K562 (cell line): ENCODE data around the gene NAA15. TPM values are rescaled to one million over a fixed set of nuclear protein-coding genes. Genes with fewer than 3 reads are reported as not detected.

Source experiments
- ASH1L ChIP-seq: fragments of 450-650 bp; IDR thresholded peaks from 2 replicates; pipeline ENCODE4 v1.6.1; 2018; ENCODE audit warnings: borderline replicate concordance, mild to moderate bottlenecking, low read depth; ENCODE audit not compliant: partially characterized antibody
- CGGBP1 ChIP-seq: fragments of 250-450 bp; sonication (Bioruptor Pico); IDR thresholded peaks from 2 replicates; pipeline ENCODE4 v1.9.0; 2021; ENCODE audit warnings: mild to moderate bottlenecking
- CHD7 ChIP-seq: fragments of 200-600 bp; sonication (generic); IDR thresholded peaks from one replicate; pipeline ENCODE4 v1.6.1; 2012; ENCODE audit warnings: mild to moderate bottlenecking, low read depth, low read length, inconsistent platforms
- PATZ1 ChIP-seq: fragments of 250-450 bp; sonication (Bioruptor Pico); IDR thresholded peaks from 2 replicates; pipeline ENCODE4 v1.5.0; 2020; ENCODE audit warnings: mild to moderate bottlenecking, borderline replicate concordance
- SMAD3 ChIP-seq: fragments of 450-650 bp; formaldehyde crosslinking; conservative IDR thresholded peaks from 2 replicates; pipeline ENCODE4 v1.4.0; 2020; ENCODE audit warnings: mild to moderate bottlenecking
- ZBTB43 ChIP-seq: sonication (generic); formaldehyde crosslinking; IDR thresholded peaks from 2 replicates; pipeline ENCODE4 v1.8.0; 2023; ENCODE audit warnings: mild to moderate bottlenecking, missing genetic modification reagents
- ZNF197 ChIP-seq: fragments of 200-800 bp; sonication (Bioruptor generic); IDR thresholded peaks from 2 replicates; pipeline ENCODE4 v1.6.1; 2016; ENCODE audit warnings: low read depth, missing genetic modification characterization, missing compliant biosample characterization
- ZZZ3 ChIP-seq: fragments of 450-650 bp; IDR thresholded peaks from 2 replicates; pipeline ENCODE4 v1.6.1; 2016; ENCODE audit warnings: antibody characterized with exemption, mild to moderate bottlenecking, moderate library complexity
- polyA plus RNA-seq, 8 experiments: library from polyadenylated mRNA; depleted of rRNA in 4 of 8; stranded (reverse) in 5 of 8; unstranded in 3 of 8; fragments of >200 nt; fragmentation: Nextera tagmentation in 2 of 8; fragmentation: Illumina TruSeq in 1 of 8; extraction: Ambion mirVana in 2 of 8; extraction: Trizol in 1 of 8; gene quantifications; 2 replicates each; pipeline versions ENCODE4 v1.2.1 to v1.2.3, GENCODE V29; 2011 to 2014; ENCODE audit warnings: inconsistent platforms in 1 of 8, missing spikeins in 1 of 8
- total RNA-seq, 7 experiments: library from RNA; depleted of rRNA in 6 of 7; stranded (reverse); fragments of >200 nt in 6 of 7; fragmentation: Illumina TruSeq in 2 of 7; extraction: Trizol in 2 of 7; gene quantifications; 2 replicates each; pipeline versions ENCODE4 v1.2.1 to v1.2.3, GENCODE V29; 2011 to 2021; ENCODE audit warnings: low replicate concordance in 1 of 7
- TF ChIP-seq, protein P1 (sequence below): fragments of 250-450 bp; sonication (Bioruptor Pico); IDR thresholded peaks from 2 replicates; pipeline ENCODE4 v1.4.0; 2020; ENCODE audit warnings: mild to moderate bottlenecking

NAA15 gene
- total and polyA plus RNA-seq, 9 of the 15 experiments (the other 6 are each of a cell fraction or from before 2014, with no cell fraction given): 37.8 to 117 (median 63.2) TPM

GRCh38 chr4:139300431-139301112, 733 bp upstream of the NAA15 start (continued):
- TF ChIP-seq CHD7: no peak
- TF ChIP-seq ZBTB43 (CRISPR knock-in tag): no peak
- no peak for TF ChIP-seq ASH1L
- TF ChIP-seq PATZ1 (CRISPR knock-in tag): no peak
- TF ChIP-seq CGGBP1 (CRISPR knock-in tag): no peak
- TF ChIP-seq ZZZ3: no peak
- TF ChIP-seq SMAD3 (CRISPR knock-in tag): no peak
- TF ChIP-seq ZNF197 (CRISPR knock-in tag): no peak
- TF ChIP-seq, protein P1, sequence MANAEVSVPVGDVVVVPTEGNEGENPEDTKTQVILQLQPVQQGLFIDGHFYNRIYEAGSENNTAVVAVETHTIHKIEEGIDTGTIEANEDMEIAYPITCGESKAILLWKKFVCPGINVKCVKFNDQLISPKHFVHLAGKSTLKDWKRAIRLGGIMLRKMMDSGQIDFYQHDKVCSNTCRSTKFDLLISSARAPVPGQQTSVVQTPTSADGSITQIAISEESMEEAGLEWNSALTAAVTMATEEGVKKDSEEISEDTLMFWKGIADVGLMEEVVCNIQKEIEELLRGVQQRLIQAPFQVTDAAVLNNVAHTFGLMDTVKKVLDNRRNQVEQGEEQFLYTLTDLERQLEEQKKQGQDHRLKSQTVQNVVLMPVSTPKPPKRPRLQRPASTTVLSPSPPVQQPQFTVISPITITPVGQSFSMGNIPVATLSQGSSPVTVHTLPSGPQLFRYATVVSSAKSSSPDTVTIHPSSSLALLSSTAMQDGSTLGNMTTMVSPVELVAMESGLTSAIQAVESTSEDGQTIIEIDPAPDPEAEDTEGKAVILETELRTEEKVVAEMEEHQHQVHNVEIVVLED (CRISPR knock-in tag): no peak
